ENCODE results near the gene PEG3.

PEG3 gene

DNA sequence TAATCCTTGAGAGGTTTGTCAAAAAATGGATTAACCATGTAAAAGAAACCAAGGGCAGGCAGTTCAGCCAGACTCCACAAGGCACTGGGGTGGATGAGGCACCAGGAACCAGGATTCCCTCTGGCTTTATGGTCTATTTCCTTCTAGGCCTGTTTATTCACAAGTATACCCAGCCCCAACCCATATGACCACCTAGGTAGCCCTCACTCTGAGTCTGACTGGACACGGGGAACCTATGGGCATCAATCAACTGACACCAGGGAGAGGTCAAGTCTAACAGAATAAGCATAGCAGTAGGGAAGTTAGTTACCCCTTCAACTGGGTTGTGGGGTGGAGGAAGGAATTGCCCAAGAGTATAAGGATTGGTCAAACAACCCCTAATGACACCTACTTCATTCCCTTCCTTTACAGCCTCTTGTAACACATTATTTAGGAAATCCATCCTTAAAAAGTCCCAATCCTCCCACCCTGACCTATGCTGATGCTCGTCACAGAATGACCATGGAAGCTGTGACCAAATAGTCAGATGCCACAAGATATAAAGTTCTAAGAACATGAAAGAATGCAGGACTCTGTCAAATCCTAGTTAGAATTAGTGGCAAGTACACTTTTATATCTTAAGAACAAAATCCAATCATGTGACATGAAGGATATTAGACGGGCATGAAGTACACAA, 31.7 kb downstream of the PEG3 start:
- no peak for DNase-seq (ENCODE audit: low spot score)

DNA sequence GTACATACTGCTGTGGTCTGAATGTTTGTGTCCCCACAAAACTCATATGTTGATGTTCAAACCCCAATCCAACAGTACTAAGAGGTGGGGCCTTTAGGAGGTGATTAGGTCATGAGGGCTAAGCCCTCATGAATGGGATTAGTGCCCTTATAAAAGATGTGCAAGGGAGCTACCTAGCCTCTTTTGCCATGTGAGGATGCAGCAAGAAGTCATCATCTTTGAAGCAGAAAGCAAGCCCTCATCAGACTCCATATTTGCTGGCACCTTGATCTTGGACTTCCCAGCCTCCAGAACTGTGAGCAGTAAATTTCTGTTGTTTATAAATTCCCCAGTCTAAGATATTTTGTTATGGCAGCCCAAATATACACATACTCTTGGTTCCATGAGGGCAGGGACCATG, 33.9 kb downstream of the PEG3 start:
- DNase-seq (ENCODE audit: low spot score): no peak

Measured in activated CD4-positive, alpha-beta T cell treated with anti-CD3 and anti-CD28 coated beads, Interleukin-2, Interleukin-4, amounts not matched to agents 100 ng/mL and 50 ng/mL, durations not matched to agents 16 hours and 8 hours (primary cell).